Ectodermal cell (in vitro differentiated cells): Measurements from ENCODE around the gene PTCD2. TPM values are rescaled to one million over a fixed set of nuclear protein-coding genes. Genes with fewer than 3 reads are reported as not detected.
A peak's percentile ranks its signal among the peaks of the same experiment; 100 is the strongest.

Source experiments
- H3K27ac ChIP-seq: 2 replicates; pipeline ENCODE4 v1.7.0; 2013; ENCODE audit warnings: mild to moderate bottlenecking, low read depth, low read length; ENCODE audit not compliant: insufficient read depth, poor library complexity, severe bottlenecking
- H3K27me3 ChIP-seq: 2 replicates; pipeline ENCODE4 v1.7.0; 2013; ENCODE audit warnings: mild to moderate bottlenecking, low read length; ENCODE audit not compliant: insufficient read depth, control insufficient read depth, poor library complexity, severe bottlenecking
- H3K36me3 ChIP-seq: one replicate; pipeline ENCODE4 v1.7.0; 2013; ENCODE audit warnings: low read length; ENCODE audit not compliant: control insufficient read depth, insufficient read depth
- H3K4me1 ChIP-seq: one replicate; pipeline ENCODE4 v1.7.0; 2013; ENCODE audit warnings: low read length; ENCODE audit not compliant: control insufficient read depth, insufficient read depth
- H3K4me3 ChIP-seq: 2 replicates; pipeline ENCODE4 v1.7.0; 2013; ENCODE audit warnings: low read depth, low read length, control low read depth; ENCODE audit not compliant: insufficient read depth
- H3K9me3 ChIP-seq: 2 replicates; pipeline ENCODE4 v1.7.0; 2013; ENCODE audit warnings: mild to moderate bottlenecking, low read length, moderate library complexity; ENCODE audit not compliant: control insufficient read depth
- WGBS, 2 experiments: methylation state at CpG; one replicate each; pipeline ENCODE4 v1.1.7; 2013; ENCODE audit warnings: missing lambda C conversion rate in 2 of 2; 5-methylcytosine and 5-hydroxymethylcytosine counted together
- polyA plus RNA-seq, 4 experiments: library from polyadenylated mRNA; stranded (reverse); fragments of 50-300 nt; gene quantifications; one replicate each; pipeline ENCODE4 v1.2.3, GENCODE V29; 2013

The PTCD2 gene, protein sequence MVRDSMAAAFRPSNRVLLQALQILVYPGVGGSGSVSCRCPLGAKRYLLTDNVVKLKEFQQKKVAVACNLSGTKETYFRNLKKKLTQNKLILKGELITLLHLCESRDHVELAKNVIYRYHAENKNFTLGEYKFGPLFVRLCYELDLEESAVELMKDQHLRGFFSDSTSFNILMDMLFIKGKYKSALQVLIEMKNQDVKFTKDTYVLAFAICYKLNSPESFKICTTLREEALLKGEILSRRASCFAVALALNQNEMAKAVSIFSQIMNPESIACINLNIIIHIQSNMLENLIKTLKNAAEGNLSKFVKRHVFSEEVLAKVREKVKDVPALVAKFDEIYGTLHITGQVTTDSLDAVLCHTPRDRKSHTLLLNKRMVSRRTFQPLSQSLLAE
- 14.9 TPM for polyA plus RNA-seq (2013, experiment 1 of 4)
- polyA plus RNA-seq (2013, experiment 2 of 4): 15.2 TPM
- polyA plus RNA-seq (2013, experiment 3 of 4): 10.6 TPM
- polyA plus RNA-seq (2013, experiment 4 of 4): 13.3 TPM

DNA sequence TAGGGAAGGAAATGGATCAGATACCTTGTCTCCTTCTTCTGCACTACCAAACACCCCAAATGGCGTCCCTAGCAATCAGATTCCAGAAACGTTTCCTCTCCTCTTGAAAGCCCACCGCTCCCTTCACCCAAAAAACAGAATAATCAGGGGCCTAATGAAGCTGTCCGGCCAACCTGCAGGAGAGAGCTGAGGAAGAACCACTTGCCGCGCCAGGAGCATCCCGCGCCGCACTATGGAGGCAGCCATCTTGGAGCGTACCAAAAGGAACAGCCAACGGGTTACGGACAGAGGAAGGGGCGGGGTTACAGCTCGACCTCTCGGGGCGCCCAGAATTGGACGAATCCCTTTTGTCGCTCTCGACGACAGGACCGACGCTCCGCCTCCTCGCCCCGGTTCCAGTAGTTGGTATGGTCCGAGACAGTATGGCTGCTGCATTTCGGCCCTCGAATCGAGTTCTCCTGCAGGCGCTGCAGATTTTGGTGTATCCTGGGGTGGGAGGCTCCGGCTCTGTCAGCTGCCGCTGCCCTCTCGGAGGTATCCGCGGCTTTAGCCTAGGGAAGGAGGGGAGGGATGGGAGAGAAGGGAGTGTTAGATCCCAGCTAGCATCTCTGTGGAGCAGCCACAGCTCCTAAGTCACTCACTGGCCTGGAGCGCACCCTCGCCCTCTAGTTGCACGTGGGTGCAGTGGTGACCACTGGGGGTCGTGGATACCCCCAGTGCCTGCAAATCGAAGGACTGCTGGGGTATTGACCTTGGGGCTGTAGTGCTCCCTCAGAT is at the start of gene PTCD2, which contains the start of gene MRPS27:
Gene PTCD2 (plus strand): TSS at position 398 of the 777 bp plus-strand sequence. CDS start 10 bp downstream, at position 408.
Gene MRPS27 (minus strand): TSS at position 265 of the 777 bp plus-strand sequence. CDS start 19 bp downstream, at position 246.
- WGBS, 2 experiments: 0% methylated on average over 40 of the region's 40 CpGs
- H3K4me3 ChIP-seq: peak within 1 kb of the TSS; percentile 71
- no peaks in the 10 kb centered on the region for H3K4me1 ChIP-seq
- H3K9me3 ChIP-seq: no peaks in the 10 kb centered on the region
- peaks cover 6% of the 10 kb centered on the region for H3K36me3 ChIP-seq
- H3K27ac ChIP-seq: peak within 1 kb of the TSS; percentile 90
- no peaks in the 10 kb centered on the region for H3K27me3 ChIP-seq

DNA sequence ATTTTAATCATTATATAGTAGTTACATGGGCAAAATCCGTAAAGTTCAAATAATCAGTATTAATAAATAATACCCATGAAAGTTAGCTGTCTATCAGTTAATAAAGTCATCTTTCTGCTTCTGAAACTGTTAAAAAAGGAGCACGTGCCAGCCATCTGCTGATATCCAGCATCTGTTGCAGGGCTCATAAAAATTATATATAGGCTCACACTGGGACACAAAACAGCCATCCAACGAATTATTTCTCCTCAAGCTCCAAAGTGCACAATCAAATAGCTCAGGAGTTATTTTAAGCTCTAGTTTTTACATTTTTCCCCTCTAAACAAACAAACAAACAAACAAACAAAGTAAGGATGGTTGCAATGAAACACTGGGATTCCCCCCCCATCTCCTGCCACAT is 48.5 kb upstream of the PTCD2 start:
- Histone ChIP-seq H3K9me3 (no peaks in the 10 kb centered on the region), H3K36me3 (no peaks in the 10 kb centered on the region), H3K27ac (no peak overlapping the region), H3K4me3 (no peak overlapping the region), H3K27me3 (no peaks in the 10 kb centered on the region), H3K4me1 (no peaks in the 10 kb centered on the region)
- 92 to 97% methylated on average over 2 of the region's 3 CpGs for WGBS, 2 experiments

DNA sequence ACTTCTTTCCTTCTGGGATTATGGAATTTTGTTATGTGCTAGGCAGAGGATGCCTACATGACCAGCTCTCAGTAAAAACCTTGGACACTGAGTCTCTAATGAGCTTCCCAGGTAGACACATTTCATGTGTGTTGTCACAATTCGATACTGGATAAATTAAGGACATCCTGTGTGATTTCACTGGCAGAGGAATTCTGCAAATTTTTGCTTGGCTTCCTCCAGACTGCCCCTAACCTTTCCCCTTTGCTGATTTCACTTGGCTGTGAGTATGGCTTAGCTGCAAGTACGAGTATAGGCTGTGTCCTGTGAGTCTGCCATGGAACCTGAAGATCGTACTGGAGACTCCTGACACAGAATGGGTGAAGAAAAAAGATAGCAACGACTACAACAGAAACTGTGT is 47.8 kb upstream of the PTCD2 start:
- H3K27me3 ChIP-seq: no peaks in the 10 kb centered on the region
- H3K4me1 ChIP-seq: no peaks in the 10 kb centered on the region
- H3K9me3 ChIP-seq: no peaks in the 10 kb centered on the region
- no peak overlapping the region for H3K27ac ChIP-seq
- H3K4me3 ChIP-seq: no peak overlapping the region
- 90 to 93% methylated on average over 4 of the region's 4 CpGs for WGBS, 2 experiments
- H3K36me3 ChIP-seq: no peaks in the 10 kb centered on the region

DNA sequence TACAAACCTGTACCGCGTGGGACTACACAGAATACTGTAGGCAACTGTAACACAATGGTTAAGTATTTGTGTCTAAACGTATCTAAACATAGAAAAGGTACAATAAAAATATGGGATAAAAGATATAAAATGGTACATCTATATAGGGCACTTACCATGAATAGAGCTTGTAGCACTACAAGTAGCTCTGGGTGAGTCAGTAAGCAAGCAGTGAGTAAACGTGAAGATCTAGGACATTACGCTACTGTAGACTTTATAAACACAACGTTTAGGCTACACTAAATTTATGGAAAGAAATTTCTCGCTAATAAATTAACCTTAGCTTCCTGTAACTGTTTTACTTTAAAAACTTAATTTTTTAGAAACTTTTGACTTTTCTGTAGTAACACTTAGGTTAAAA is 46.6 kb upstream of the PTCD2 start:
- WGBS, 2 experiments: 91% methylated on average over 7 of the region's 7 CpGs
- Histone ChIP-seq H3K27ac (no peak overlapping the region), H3K4me3 (no peak overlapping the region), H3K36me3 (no peaks in the 10 kb centered on the region), H3K27me3 (no peaks in the 10 kb centered on the region), H3K9me3 (no peaks in the 10 kb centered on the region), H3K4me1 (no peaks in the 10 kb centered on the region)

DNA sequence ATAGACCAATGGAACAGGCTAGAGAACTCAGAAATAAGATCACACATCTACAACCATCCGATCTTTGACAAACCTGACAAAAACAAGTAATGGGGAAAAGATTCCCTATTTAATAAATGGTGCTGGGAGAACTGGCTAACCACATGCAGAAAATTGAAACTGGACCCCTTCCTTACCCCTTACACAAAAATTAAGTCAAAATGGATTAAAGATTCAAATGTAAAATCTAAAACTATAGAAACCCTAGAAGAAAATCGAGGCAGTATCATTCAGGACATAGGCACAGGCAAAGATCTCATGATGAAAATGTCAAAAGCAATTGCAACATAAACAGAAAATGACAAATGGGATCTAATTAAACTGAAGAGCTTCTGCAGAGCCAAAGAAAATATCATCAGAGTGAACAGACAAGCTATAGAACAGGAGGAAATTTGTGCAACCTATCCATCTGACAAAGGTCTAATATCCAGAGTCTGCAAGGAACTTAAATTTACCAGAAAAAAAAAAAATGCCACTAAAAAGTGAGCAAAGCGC is 43.9 kb upstream of the PTCD2 start:
- whole genome bisulfite sequencing, 2 experiments: 88 to 98% methylated on average over 3 of the region's 3 CpGs
- Histone ChIP-seq H3K4me3 (no peak overlapping the region), H3K27ac (no peak overlapping the region), H3K27me3 (no peaks in the 10 kb centered on the region), H3K36me3 (no peaks in the 10 kb centered on the region), H3K9me3 (no peaks in the 10 kb centered on the region), H3K4me1 (no peaks in the 10 kb centered on the region)

DNA sequence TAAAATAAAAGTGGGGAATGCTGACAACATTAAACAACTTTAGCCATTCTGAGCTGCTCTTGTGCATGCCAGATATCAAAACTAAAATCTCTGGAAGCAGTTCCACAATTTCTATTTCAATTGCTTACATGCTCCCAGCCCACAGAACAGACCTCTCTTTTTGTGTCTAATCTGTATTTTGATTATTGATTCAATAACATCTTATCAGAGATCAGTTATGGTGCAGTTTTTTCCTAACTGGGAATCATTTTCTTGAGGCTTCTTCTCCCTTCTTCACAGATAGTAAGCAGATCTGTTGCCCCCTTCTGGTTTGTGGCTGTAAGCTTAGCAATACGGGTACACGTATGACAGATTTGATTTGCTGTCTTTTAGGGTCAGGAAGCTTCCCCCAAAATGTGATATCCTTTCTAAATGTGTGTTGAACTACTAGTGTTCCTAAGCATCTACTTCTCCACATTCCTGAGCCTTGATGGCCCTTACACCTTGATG is 39.5 kb upstream of the PTCD2 start:
- no peaks in the 10 kb centered on the region for H3K36me3 ChIP-seq
- H3K27ac ChIP-seq: no peak overlapping the region
- no peaks in the 10 kb centered on the region for H3K4me1 ChIP-seq
- no peaks in the 10 kb centered on the region for H3K9me3 ChIP-seq
- H3K4me3 ChIP-seq: no peak overlapping the region
- no peaks in the 10 kb centered on the region for H3K27me3 ChIP-seq
- 57 to 74% methylated on average over 2 of the region's 2 CpGs for WGBS, 2 experiments

DNA sequence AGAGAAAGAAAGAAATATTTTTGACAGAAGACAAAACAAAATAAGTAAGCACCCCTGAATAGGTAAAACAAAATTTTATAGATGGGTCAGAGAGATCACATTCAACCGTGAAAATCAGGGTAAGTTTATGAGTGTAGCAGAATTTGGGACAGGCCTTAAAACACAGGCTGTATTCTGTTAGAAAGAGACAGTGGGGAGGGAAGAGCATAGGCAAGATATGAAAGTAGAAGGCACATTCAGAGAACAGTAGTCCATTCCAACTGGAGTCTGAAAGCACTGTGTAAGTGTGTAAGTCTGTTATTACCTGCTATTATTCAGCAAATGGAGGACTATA is 38.8 kb upstream of the PTCD2 start:
- Histone ChIP-seq H3K27ac (peak overlapping the region; percentile 1), H3K27me3 (no peaks in the 10 kb centered on the region), H3K4me1 (no peaks in the 10 kb centered on the region), H3K9me3 (no peaks in the 10 kb centered on the region), H3K36me3 (no peaks in the 10 kb centered on the region), H3K4me3 (no peak overlapping the region)
- 94 to 98% methylated on average over 1 of the region's 1 CpG for WGBS, 2 experiments

DNA sequence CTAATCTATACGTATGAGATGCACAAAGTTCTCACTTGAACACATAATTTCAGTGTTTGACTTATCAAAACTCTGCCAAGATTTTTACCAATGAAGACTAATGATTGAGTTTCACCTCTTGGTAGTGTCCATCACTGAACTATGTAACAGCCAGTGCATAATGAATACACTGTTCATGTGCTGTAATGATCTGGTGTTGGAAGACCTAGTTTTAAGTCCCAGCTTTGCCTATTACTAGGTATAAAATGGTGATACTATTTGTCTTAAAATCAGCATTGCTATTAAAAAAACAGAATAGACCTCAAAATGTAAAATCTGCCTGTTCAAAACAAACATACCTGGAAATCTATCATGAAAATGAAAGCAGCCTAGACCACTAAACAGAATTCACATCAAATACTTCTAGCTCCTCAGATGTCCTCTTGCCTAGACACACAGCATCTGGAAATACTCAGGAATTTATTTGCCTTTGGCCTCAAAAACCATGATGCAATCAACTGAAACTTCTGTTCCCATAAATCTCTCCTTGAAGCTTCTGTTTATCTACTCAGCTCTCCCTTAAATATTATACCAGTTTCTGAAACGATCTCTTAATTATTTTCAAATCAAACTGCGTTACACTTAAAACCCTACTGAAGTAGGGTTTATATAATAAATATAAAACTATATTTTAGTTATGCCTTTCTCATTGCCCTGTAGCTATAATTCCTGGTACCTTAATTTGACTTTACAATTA is 38.2 kb upstream of the PTCD2 start:
- H3K27ac ChIP-seq: no peak overlapping the region
- H3K4me1 ChIP-seq: no peaks in the 10 kb centered on the region
- no peaks in the 10 kb centered on the region for H3K27me3 ChIP-seq
- no peaks in the 10 kb centered on the region for H3K36me3 ChIP-seq
- H3K4me3 ChIP-seq: no peak overlapping the region
- WGBS, 2 experiments: 92 to 95% methylated on average over 2 of the region's 3 CpGs
- H3K9me3 ChIP-seq: no peaks in the 10 kb centered on the region

DNA sequence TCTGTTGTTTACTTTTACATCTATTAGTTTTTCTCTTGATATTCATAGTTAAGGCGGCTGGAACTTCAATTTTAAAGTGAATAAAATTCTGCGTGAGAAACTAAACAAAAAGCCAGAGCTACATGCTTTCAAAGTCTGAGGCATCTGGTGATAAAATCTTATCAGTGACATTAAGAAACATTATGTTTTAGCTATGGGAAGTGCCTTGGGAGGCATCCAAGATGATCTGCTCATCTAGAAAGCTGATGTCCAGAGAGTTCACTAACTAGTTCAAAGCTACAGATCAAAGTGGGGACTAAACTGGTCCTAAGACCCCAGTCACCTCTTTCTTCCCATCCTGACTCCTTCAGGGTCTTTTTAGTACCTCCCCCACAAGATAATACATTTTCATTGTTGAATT is 37.3 kb upstream of the PTCD2 start:
- no peaks in the 10 kb centered on the region for H3K4me1 ChIP-seq
- no peak overlapping the region for H3K27ac ChIP-seq
- no peaks in the 10 kb centered on the region for H3K36me3 ChIP-seq
- 94 to 96% methylated on average over 2 of the region's 2 CpGs for WGBS, 2 experiments
- no peaks in the 10 kb centered on the region for H3K27me3 ChIP-seq
- H3K4me3 ChIP-seq: no peak overlapping the region
- H3K9me3 ChIP-seq: no peaks in the 10 kb centered on the region
